ENCODE measurements around the gene SMIM20.

Gene SMIM20

DNA sequence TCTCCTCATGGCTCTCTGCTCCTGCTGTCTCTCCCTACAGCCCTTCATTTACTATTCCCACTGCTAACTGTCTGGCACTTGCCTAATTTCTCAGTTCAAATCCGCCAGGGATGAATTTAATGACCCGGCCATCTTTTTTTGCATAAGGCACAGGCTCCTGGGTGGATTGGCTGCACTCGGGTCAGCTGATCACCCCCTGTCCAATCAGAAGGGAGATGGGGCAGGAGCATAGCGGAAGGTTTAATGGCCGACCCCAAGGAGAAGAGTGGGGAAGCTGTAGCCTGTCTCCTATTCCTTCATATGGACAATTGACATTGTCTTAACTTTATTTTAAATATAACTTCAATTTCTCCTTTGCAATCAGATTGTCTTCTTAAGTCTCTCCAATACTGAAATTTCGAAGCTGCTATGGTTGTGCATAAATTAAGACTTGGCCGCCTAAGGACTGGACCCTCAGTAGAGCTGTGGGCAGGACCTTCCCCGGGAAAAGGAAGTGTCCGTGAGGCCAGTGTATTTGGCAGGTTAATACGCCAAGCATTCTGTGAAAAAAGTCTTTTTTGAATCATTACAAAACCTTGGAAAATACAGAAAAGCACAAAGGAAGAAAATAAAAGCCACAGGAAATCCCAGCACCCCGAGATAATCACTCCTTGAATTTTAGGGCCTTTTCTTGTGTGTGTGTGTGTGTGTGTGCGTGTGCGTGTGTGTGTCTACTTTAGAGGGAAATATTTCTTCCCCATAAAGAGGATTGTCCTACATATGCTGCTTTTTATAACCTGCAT is 55.5 kb downstream of the SMIM20 start:
- Histone ChIP-seq H2AFZ (ENCODE audit: low read depth, low read length) (no peak overlapping the region), H3K27me3 (ENCODE audit: insufficient read depth, low read length, poor library complexity) (no peaks in the 10 kb centered on the region)

DNA sequence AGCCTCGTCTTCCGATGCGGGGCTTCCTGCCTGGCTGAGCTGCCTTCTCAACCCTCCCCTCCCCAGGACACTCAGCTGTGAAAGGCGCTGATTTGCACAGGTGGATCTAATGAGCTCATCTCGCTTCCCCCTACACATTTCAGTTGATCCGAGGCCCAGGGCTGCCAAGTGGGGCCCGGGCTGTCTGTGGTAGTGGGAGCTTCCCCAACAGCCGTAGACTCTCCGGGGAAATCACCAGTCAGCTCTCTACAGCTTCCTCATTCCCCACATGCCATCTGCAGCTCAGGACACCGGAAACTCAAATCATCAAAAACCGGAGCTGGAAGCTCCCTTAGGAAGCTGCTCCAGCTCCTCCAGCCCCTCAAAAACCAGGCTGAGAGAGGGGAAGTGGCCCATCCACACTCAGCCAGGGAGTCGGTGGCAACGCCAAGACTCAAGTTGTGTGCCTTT is 56.2 kb downstream of the SMIM20 start:
- ATAC-seq (ENCODE audit: insufficient read depth, low read depth) = no peak

More for the DNA sequence above, 55.5 kb downstream of the SMIM20 start:
- Histone ChIP-seq H3K4me2 (ENCODE audit: insufficient read depth, low read length) (no peak overlapping the region), H3K9me3 (ENCODE audit: insufficient read depth, low read length, severe bottlenecking) (no peaks in the 10 kb centered on the region), H4K20me1 (ENCODE audit: insufficient read depth, low read length) (no peaks in the 10 kb centered on the region), H3K36me3 (ENCODE audit: insufficient read depth, low read length) (no peaks in the 10 kb centered on the region), H3K27ac (ENCODE audit: low read length) (no peak overlapping the region), H3K4me3 (ENCODE audit: low read depth in 1 of 2, low read length in 2 of 2) (no peak overlapping the region), H3K9ac (ENCODE audit: low read depth, low read length) (no peak overlapping the region), H3K79me2 (ENCODE audit: insufficient read depth, low read length) (no peaks in the 10 kb centered on the region), H3K4me1 (ENCODE audit: insufficient read depth, low read length) (no peaks in the 10 kb centered on the region)
- no peak for TF ChIP-seq EZH2 (IDR thresholded peaks at IDR 0.05; ENCODE audit: borderline replicate concordance, low read depth, low read length, severe bottlenecking)
- DNase-seq (no peak), ATAC-seq (ENCODE audit: insufficient read depth, low read depth) (no peak)

DNA sequence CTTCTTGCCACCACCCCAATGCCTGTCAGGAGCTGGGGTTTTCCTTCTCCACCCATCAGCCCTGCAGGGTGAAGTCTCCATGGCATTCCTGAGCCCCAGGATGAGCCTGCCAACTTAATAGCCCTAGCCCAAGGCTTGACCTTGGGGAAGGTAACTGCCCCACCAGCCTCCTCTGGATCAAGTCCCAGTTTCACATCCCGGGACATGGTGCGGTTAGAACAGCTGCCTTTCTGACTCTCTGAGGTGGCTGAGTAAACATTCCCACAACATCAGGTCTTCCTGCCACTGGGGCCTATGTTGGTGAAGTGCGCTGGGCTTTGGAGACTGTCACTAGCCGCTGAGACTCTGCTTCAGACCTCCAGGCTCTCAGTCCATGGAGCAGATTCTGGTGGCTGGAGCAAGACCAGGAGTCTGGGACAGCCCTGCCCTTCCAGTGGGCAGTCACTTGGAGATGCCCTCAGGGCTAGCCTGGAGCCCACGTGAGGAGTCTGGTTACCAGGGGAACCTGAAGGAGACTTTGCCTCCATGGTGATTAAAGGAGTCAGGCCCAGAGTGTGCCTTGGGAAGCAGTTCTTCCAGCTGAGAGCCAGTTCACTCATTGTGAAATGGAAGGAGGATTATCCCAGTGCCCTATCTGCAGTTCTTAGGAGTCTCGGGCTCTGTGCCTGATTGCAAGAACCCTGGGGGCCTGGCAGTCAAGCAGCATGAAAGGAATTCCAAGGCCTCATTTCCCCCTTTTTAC is 56.8 kb downstream of the SMIM20 start:
- no peak for ATAC-seq (ENCODE audit: insufficient read depth, low read depth)
- no peaks in the 10 kb centered on the region for H3K79me2 ChIP-seq (ENCODE audit: insufficient read depth, low read length)
- no peaks in the 10 kb centered on the region for H3K36me3 ChIP-seq (ENCODE audit: insufficient read depth, low read length)
- no peaks in the 10 kb centered on the region for H3K4me1 ChIP-seq (ENCODE audit: insufficient read depth, low read length)
- TF ChIP-seq EZH2 (IDR thresholded peaks at IDR 0.05; ENCODE audit: borderline replicate concordance, low read depth, low read length, severe bottlenecking) = no peak
- TF ChIP-seq, protein P1, sequence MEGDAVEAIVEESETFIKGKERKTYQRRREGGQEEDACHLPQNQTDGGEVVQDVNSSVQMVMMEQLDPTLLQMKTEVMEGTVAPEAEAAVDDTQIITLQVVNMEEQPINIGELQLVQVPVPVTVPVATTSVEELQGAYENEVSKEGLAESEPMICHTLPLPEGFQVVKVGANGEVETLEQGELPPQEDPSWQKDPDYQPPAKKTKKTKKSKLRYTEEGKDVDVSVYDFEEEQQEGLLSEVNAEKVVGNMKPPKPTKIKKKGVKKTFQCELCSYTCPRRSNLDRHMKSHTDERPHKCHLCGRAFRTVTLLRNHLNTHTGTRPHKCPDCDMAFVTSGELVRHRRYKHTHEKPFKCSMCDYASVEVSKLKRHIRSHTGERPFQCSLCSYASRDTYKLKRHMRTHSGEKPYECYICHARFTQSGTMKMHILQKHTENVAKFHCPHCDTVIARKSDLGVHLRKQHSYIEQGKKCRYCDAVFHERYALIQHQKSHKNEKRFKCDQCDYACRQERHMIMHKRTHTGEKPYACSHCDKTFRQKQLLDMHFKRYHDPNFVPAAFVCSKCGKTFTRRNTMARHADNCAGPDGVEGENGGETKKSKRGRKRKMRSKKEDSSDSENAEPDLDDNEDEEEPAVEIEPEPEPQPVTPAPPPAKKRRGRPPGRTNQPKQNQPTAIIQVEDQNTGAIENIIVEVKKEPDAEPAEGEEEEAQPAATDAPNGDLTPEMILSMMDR (IDR thresholded peaks at IDR 0.05; ENCODE audit: borderline replicate concordance, extremely low read depth, low read length, poor library complexity, severe bottlenecking) = no peak
- no peak overlapping the region for H3K4me3 ChIP-seq (ENCODE audit: low read depth in 1 of 2, low read length in 2 of 2)
- H2AFZ ChIP-seq (ENCODE audit: low read depth, low read length) = no peak overlapping the region
- no peak overlapping the region for H3K4me2 ChIP-seq (ENCODE audit: insufficient read depth, low read length)
- no peaks in the 10 kb centered on the region for H3K27me3 ChIP-seq (ENCODE audit: insufficient read depth, low read length, poor library complexity)
- H3K9ac ChIP-seq (ENCODE audit: low read depth, low read length) = no peak overlapping the region
- no peaks in the 10 kb centered on the region for H3K9me3 ChIP-seq (ENCODE audit: insufficient read depth, low read length, severe bottlenecking)
- DNase-seq = no peak
- no peak overlapping the region for H3K27ac ChIP-seq (ENCODE audit: low read length)
- H4K20me1 ChIP-seq (ENCODE audit: insufficient read depth, low read length) = no peaks in the 10 kb centered on the region

More for the DNA sequence above, 56.2 kb downstream of the SMIM20 start:
- Histone ChIP-seq H3K9me3 (ENCODE audit: insufficient read depth, low read length, severe bottlenecking) (no peaks in the 10 kb centered on the region), H3K9ac (ENCODE audit: low read depth, low read length) (no peak overlapping the region), H3K27ac (ENCODE audit: low read length) (no peak overlapping the region), H3K4me2 (ENCODE audit: insufficient read depth, low read length) (no peak overlapping the region), H3K36me3 (ENCODE audit: insufficient read depth, low read length) (no peaks in the 10 kb centered on the region), H2AFZ (ENCODE audit: low read depth, low read length) (no peak overlapping the region), H3K79me2 (ENCODE audit: insufficient read depth, low read length) (no peaks in the 10 kb centered on the region), H3K4me1 (ENCODE audit: insufficient read depth, low read length) (no peaks in the 10 kb centered on the region), H3K27me3 (ENCODE audit: insufficient read depth, low read length, poor library complexity) (no peaks in the 10 kb centered on the region), H3K4me3 (ENCODE audit: low read depth in 1 of 2, low read length in 2 of 2) (no peak overlapping the region), H4K20me1 (ENCODE audit: insufficient read depth, low read length) (no peaks in the 10 kb centered on the region)
- TF ChIP-seq, protein P1 (IDR thresholded peaks at IDR 0.05; ENCODE audit: borderline replicate concordance, extremely low read depth, low read length, poor library complexity, severe bottlenecking) = no peak
- no peak for TF ChIP-seq EZH2 (IDR thresholded peaks at IDR 0.05; ENCODE audit: borderline replicate concordance, low read depth, low read length, severe bottlenecking)
- DNase-seq = no peak

DNA sequence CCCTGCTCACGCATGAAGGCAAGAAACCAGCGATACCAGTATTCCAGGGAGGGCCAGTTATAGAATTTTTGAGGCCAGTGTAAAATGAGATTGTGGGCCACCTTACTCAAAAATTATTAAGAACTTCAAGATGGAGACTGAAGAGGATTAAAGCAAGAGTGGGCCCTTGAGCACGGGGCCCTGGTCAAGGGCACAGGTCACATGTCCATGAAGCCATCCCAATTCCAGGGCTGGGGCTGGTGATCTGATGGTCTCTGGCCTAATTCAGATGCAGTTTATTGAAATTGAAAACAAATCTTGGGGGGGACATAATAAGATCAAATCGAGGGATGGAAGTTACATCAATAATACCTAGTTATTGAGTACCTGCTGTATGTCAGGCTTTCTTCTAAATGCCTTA is 58.3 kb downstream of the SMIM20 start:
- Histone ChIP-seq H3K4me1 (ENCODE audit: insufficient read depth, low read length) (no peaks in the 10 kb centered on the region), H4K20me1 (ENCODE audit: insufficient read depth, low read length) (no peaks in the 10 kb centered on the region), H3K27ac (ENCODE audit: low read length) (no peak overlapping the region), H3K27me3 (ENCODE audit: insufficient read depth, low read length, poor library complexity) (no peaks in the 10 kb centered on the region), H2AFZ (ENCODE audit: low read depth, low read length) (no peak overlapping the region), H3K4me2 (ENCODE audit: insufficient read depth, low read length) (no peak overlapping the region), H3K79me2 (ENCODE audit: insufficient read depth, low read length) (no peaks in the 10 kb centered on the region), H3K9ac (ENCODE audit: low read depth, low read length) (no peak overlapping the region), H3K36me3 (ENCODE audit: insufficient read depth, low read length) (no peaks in the 10 kb centered on the region), H3K9me3 (ENCODE audit: insufficient read depth, low read length, severe bottlenecking) (no peaks in the 10 kb centered on the region), H3K4me3 (ENCODE audit: low read depth in 1 of 2, low read length in 2 of 2) (no peak overlapping the region)
- no peak for DNase-seq
- TF ChIP-seq, protein P1 (IDR thresholded peaks at IDR 0.05; ENCODE audit: borderline replicate concordance, extremely low read depth, low read length, poor library complexity, severe bottlenecking) = no peak
- TF ChIP-seq EZH2 (IDR thresholded peaks at IDR 0.05; ENCODE audit: borderline replicate concordance, low read depth, low read length, severe bottlenecking) = no peak
- ATAC-seq (ENCODE audit: insufficient read depth, low read depth) = no peak
